Endothelial cell of umbilical vein (primary cell): ENCODE measurements around the gene PTGFRN. TPM values are rescaled to one million over a fixed set of nuclear protein-coding genes. Genes with fewer than 3 reads are reported as not detected.

Experiments used
- BruUV-seq: library from RNA; stranded (reverse); fragments of 400-500 nt; replicated peaks from 2 replicates; lab custom pipeline; 2021; lab: Mats Ljungman, UMichigan
- CTCF ChIA-PET: fragments of 300-600, 350-600 bp; sonication (Branson Sonifier 250); formaldehyde crosslinking; loops from one replicate; lab custom pipeline; 2021; ENCODE audit warnings: antibody characterized with exemption, inconsistent platforms; lab: Charles Lee
- POLR2A ChIA-PET: fragments of 300-600, 350-600 bp; sonication (Branson Sonifier 250); formaldehyde crosslinking; loops from one replicate; lab custom pipeline; 2021; ENCODE audit warnings: antibody characterized with exemption, inconsistent platforms; lab: Charles Lee
- DNase-seq: peaks from one replicate; pipeline ENCODE4 v3.0.0-alpha.2; 2011; ENCODE audit warnings: low read depth, low spot score
- FAIRE-seq: peaks from 2 replicates; lab custom pipeline; 2011; peaks lifted over from hg19 to GRCh38; lab: Jason Lieb, UNC
- H2AFZ ChIP-seq: 2 replicates; pipeline ENCODE4 v1.6.0; 2012; ENCODE audit warnings: low read depth, low read length, control low read depth, inconsistent platforms
- H3K27ac ChIP-seq: 2 replicates; pipeline ENCODE4 v1.5.1; 2011; ENCODE audit warnings: low read depth, mild to moderate bottlenecking, control low read depth, low read length, moderate library complexity; ENCODE audit not compliant: insufficient read depth
- H3K27me3 ChIP-seq, 2 experiments: 2 replicates each; pipeline versions ENCODE4 v1.6.0 to v1.6.1; 2011; ENCODE audit warnings: low read length in 2 of 2, mixed read lengths in 1 of 2; ENCODE audit not compliant: control insufficient read depth in 2 of 2, insufficient read depth in 2 of 2
- H3K36me3 ChIP-seq, 2 experiments: 2 replicates in 1 of 2; 3 replicates in 1 of 2; pipeline ENCODE4 v1.5.1; 2011; ENCODE audit warnings: low read length in 2 of 2, mild to moderate bottlenecking in 1 of 2, moderate library complexity in 1 of 2; ENCODE audit not compliant: control insufficient read depth in 2 of 2, insufficient read depth in 2 of 2; ENCODE audit errors: extremely low read depth in 1 of 2
- H3K4me1 ChIP-seq: 3 replicates; pipeline ENCODE4 v1.5.1; 2011; ENCODE audit warnings: mild to moderate bottlenecking, low read length; ENCODE audit not compliant: control insufficient read depth, insufficient read depth; ENCODE audit errors: extremely low read depth
- H3K4me2 ChIP-seq: 2 replicates; pipeline ENCODE4 v1.6.1; 2011; ENCODE audit warnings: low read length, control low read depth, mixed read lengths; ENCODE audit not compliant: insufficient read depth
- H3K4me3 ChIP-seq, 3 experiments: fragments of 200-600 bp in 1 of 3; sonication (generic), shearing (Covaris generic) in 1 of 3; replicated peaks in 1 of 3; 2 replicates each; pipeline ENCODE4 v1.5.1; 2011 to 2016; ENCODE audit warnings: control low read depth in 3 of 3, low read length in 3 of 3, mild to moderate bottlenecking in 2 of 3, inconsistent platforms in 1 of 3, low read depth in 1 of 3, moderate library complexity in 1 of 3; ENCODE audit not compliant: insufficient read depth in 1 of 3
- H3K79me2 ChIP-seq: 2 replicates; pipeline ENCODE4 v1.6.0; 2012; ENCODE audit warnings: low read length, inconsistent platforms; ENCODE audit not compliant: control insufficient read depth, insufficient read depth
- H3K9ac ChIP-seq: replicated peaks from 2 replicates; pipeline ENCODE3; 2011; ENCODE audit warnings: low read length, control low read depth; ENCODE audit not compliant: insufficient read depth; ENCODE audit errors: extremely low read depth
- H3K9me1 ChIP-seq: replicated peaks from 3 replicates; pipeline ENCODE4 v1.6.0; 2011; ENCODE audit warnings: mild to moderate bottlenecking, low read length; ENCODE audit not compliant: control insufficient read depth, insufficient read depth; ENCODE audit errors: extremely low read depth
- H3K9me3 ChIP-seq: replicated peaks from 2 replicates; pipeline ENCODE4 v1.5.1; 2012; ENCODE audit warnings: low read length, inconsistent platforms; ENCODE audit not compliant: control insufficient read depth, insufficient read depth
- H4K20me1 ChIP-seq: replicated peaks from 2 replicates; pipeline ENCODE3; 2011; ENCODE audit warnings: mild to moderate bottlenecking, low read length; ENCODE audit not compliant: control insufficient read depth, insufficient read depth; ENCODE audit errors: extremely low read depth
- CTCF ChIP-seq, 2 donors: IDR thresholded peaks; 1 replicate in 1 of 2; 2 replicates in 1 of 2; pipeline ENCODE4 v1.5.1; 2011; ENCODE audit warnings: low read length in 2 of 2, mild to moderate bottlenecking in 2 of 2, moderate library complexity in 2 of 2, control low read depth in 1 of 2, inconsistent platforms in 1 of 2, low read depth in 1 of 2; ENCODE audit not compliant: insufficient read depth in 1 of 2; ENCODE audit errors: extremely low read depth in 1 of 2
- EZH2 ChIP-seq: IDR thresholded peaks from 2 replicates; pipeline ENCODE4 v1.6.1; 2012; ENCODE audit warnings: borderline replicate concordance, low read depth, mild to moderate bottlenecking, moderate library complexity, low read length, inconsistent platforms; ENCODE audit not compliant: severe bottlenecking
- FOS ChIP-seq: IDR thresholded peaks from 2 replicates; pipeline ENCODE4 v1.6.1; 2011; ENCODE audit warnings: mild to moderate bottlenecking, low read length, moderate library complexity, borderline replicate concordance; ENCODE audit not compliant: insufficient read depth
- GATA2 ChIP-seq: IDR thresholded peaks from 2 replicates; pipeline ENCODE4 v1.7.0; 2011; ENCODE audit warnings: low read depth, mild to moderate bottlenecking, moderate library complexity, mixed read lengths, low read length; ENCODE audit not compliant: insufficient read length, insufficient read depth
- JUN ChIP-seq: IDR thresholded peaks from 2 replicates; pipeline ENCODE4 v1.6.1; 2011; ENCODE audit warnings: borderline replicate concordance, low read depth; ENCODE audit not compliant: insufficient read length, insufficient read depth
- MYC ChIP-seq: IDR thresholded peaks from one replicate; pipeline ENCODE4 v1.6.1; 2011; ENCODE audit warnings: mild to moderate bottlenecking, low read depth, low read length
- POLR2A ChIP-seq: IDR thresholded peaks from 2 replicates; pipeline ENCODE4 v1.6.1; 2012; ENCODE audit warnings: low read depth, mild to moderate bottlenecking, control low read depth, low read length
- POLR2AphosphoS5 ChIP-seq: IDR thresholded peaks from 2 replicates; pipeline ENCODE4 v1.6.1; 2012; ENCODE audit warnings: low read depth, mild to moderate bottlenecking, control low read depth, low read length, moderate library complexity; ENCODE audit not compliant: insufficient read depth
- dilution Hi-C: fragments of 300-500 bp; cut with MboI; formaldehyde crosslinking; loops from one replicate; pipeline ENCODE4 v1.15.0; 2019; ENCODE audit warnings: low sequenced_read_pairs; ENCODE audit not compliant: extremely low pct_ligation_motif_present
- intact Hi-C: fragments of 100-400 bp; cut with micrococcal nuclease; formaldehyde crosslinking; loops from one replicate; pipeline ENCODE4 v1.10.0; 2022
- polyA plus RNA-seq, 4 experiments: library from polyadenylated mRNA; depleted of rRNA in 3 of 4; stranded (reverse) in 3 of 4; unstranded in 1 of 4; fragments of >200 nt; gene quantifications; 2 replicates each; pipeline versions ENCODE4 v1.2.1 to v1.2.3, GENCODE V29; 2011 to 2012; ENCODE audit warnings: missing spikeins in 1 of 4
- total RNA-seq: library from RNA; stranded (reverse); gene quantifications from 2 replicates; pipeline ENCODE4 v1.2.3, GENCODE V29; 2021
- TF ChIP-seq, protein P1 (sequence below): IDR thresholded peaks from 2 replicates; pipeline ENCODE4 v1.6.1; 2011; ENCODE audit not compliant: insufficient read depth, insufficient read length

Gene PTGFRN
- total and polyA plus RNA-seq, 2 donors (not counting 3 experiments of a cell fraction or from before 2014, with no cell fraction given): 39.6 to 60.7 TPM

DNA sequence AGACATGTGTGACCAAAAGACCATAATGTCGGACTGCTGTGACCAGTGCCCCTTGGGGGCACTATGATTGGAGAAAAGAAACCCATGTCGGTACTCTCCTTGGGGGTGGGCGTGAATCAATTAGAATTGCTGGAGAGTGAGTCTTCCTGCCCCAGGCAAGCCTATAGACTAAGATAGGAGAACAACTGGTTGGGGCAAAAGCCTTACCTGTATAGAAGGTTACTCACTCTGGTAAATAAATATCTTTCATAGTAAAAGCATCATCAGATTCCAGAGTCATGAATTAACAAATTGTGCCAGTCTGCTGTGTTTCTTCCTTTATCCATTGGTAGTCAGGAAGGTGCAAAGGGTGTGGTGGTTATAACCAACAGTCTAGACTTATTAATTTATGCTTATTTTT is 2.9 kb upstream of the PTGFRN start:
- H3K4me1 ChIP-seq: no peaks in the 10 kb centered on the region
- H3K27me3 ChIP-seq: peaks cover 4 to 6% of the 10 kb centered on the region in 2 experiments
- no peak overlapping the region for H2AFZ ChIP-seq
- no peak overlapping the region for H3K4me2 ChIP-seq
- DNase-seq: no peak
- TF ChIP-seq, protein P1, sequence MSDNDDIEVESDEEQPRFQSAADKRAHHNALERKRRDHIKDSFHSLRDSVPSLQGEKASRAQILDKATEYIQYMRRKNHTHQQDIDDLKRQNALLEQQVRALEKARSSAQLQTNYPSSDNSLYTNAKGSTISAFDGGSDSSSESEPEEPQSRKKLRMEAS: no peak
- TF ChIP-seq MYC (no peak), FOS (no peak), GATA2 (no peak), EZH2 (no peak), POLR2A (no peak), JUN (no peak), POLR2AphosphoS5 (no peak), CTCF (IDR thresholded peaks at IDR 0.05; ENCODE audit: extremely low read depth in 1 of 2, insufficient read depth in 1 of 2, low read depth in 1 of 2, low read length in 2 of 2) (no peak)
- H3K9ac ChIP-seq: no peak overlapping the region
- H4K20me1 ChIP-seq: no peaks in the 10 kb centered on the region
- intact Hi-C loops (no loop called here), dilution Hi-C loops (no loop called here)
- BruUV-seq: no TSS peak
- FAIRE-seq: no peak
- H3K79me2 ChIP-seq: no peaks in the 10 kb centered on the region
- no peak overlapping the region for H3K4me3 ChIP-seq
- no peaks in the 10 kb centered on the region for H3K9me1 ChIP-seq
- CTCF ChIA-PET: no interaction called here
- no peak overlapping the region for H3K27ac ChIP-seq
- no peaks in the 10 kb centered on the region for H3K9me3 ChIP-seq
- POLR2A ChIA-PET: no interaction called here
- no peaks in the 10 kb centered on the region for H3K36me3 ChIP-seq
